ENCODE results near the gene IL1R2. TPM values are rescaled to one million over a fixed set of nuclear protein-coding genes. Genes with fewer than 3 reads are reported as not detected.

The IL1R2 gene
- total and polyA plus RNA-seq, 9 of the 15 experiments (the other 6 are each of a cell fraction or from before 2014, with no cell fraction given): 0.13 TPM; not detected in 8

DNA sequence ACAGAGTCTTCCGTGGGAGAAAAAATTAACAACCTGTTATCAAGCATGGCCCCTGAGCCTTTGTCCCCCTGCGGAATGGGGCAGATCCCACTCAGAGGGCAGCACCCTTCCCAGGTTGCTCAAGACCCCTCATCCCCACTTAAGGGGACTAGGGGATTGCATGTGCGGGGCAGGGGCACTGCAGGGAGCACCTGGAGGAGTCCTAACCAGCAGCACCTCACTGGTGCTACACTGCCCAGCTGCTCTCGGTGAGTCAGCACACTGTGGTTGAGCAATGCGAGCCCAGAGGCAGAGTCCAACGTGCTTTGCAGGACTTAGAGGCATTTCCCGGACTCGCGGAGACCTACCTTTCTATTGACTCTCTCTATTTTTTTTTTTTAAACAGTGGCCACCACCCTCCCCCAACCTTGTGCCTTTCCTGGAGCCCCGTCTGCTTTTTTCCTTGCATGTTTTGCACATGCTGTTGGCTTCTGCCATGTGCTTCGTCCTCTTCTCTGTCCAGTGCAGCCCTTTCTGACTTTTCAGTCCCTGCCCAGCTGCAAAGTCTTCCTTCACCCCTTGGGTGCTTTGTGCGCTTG, 74.0 kb downstream of the IL1R2 start (continued):
- TF ChIP-seq PTBP1 (IDR thresholded peaks at IDR 0.05; ENCODE audit: low read depth, low read length) (no peak), L3MBTL2 (IDR thresholded peaks at IDR 0.05) (peak; percentile 86), KDM1A (IDR thresholded peaks at IDR 0.05) (no peak), POLR2H (tag; IDR thresholded peaks at IDR 0.05; ENCODE audit: low read depth) (no peak), POLR2B (IDR thresholded peaks at IDR 0.05; ENCODE audit: low read depth, partially characterized antibody) (no peak), PURB (CRISPR knock-in tag; IDR thresholded peaks at IDR 0.05; ENCODE audit: low read depth) (no peak), KDM2B (CRISPR knock-in tag; IDR thresholded peaks at IDR 0.05) (no peak), ATF1 (CRISPR knock-in tag; IDR thresholded peaks at IDR 0.05) (no peak), ATF1 (tag; IDR thresholded peaks at IDR 0.05) (0 out of 2 replicates have a peak, but pooled peaks have one; percentile 9), ZBTB17 (CRISPR knock-in tag; IDR thresholded peaks at IDR 0.05) (no peak), CEBPB (tag; IDR thresholded peaks at IDR 0.05) (peak; percentile 98), ELF4 (CRISPR knock-in tag; IDR thresholded peaks at IDR 0.05) (no peak), TCFL5 (CRISPR knock-in tag; conservative IDR thresholded peaks at IDR 0.05) (no peak), ZNF253 (CRISPR knock-in tag; conservative IDR thresholded peaks at IDR 0.05) (no peak), KAT8 (IDR thresholded peaks at IDR 0.05; ENCODE audit: low read depth) (no peak), HNRNPH1 (optimal IDR thresholded peaks at IDR 0.05; ENCODE audit: low read depth, low read length) (no peak), EP300 (IDR thresholded peaks at IDR 0.05; ENCODE audit: low read length) (peak; percentile 4; the same call in 1 of the 2 replicates), ZNF408 (CRISPR knock-in tag; IDR thresholded peaks at IDR 0.05; ENCODE audit: low read depth) (no peak), HDGF (IDR thresholded peaks at IDR 0.05) (peak; percentile 22; the same call in 1 of the 2 replicates)
- TF ChIP-seq, protein P1, sequence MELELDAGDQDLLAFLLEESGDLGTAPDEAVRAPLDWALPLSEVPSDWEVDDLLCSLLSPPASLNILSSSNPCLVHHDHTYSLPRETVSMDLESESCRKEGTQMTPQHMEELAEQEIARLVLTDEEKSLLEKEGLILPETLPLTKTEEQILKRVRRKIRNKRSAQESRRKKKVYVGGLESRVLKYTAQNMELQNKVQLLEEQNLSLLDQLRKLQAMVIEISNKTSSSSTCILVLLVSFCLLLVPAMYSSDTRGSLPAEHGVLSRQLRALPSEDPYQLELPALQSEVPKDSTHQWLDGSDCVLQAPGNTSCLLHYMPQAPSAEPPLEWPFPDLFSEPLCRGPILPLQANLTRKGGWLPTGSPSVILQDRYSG (tag; conservative IDR thresholded peaks at IDR 0.05; ENCODE audit: low read depth): peak; percentile 78
- TF ChIP-seq, protein P2, sequence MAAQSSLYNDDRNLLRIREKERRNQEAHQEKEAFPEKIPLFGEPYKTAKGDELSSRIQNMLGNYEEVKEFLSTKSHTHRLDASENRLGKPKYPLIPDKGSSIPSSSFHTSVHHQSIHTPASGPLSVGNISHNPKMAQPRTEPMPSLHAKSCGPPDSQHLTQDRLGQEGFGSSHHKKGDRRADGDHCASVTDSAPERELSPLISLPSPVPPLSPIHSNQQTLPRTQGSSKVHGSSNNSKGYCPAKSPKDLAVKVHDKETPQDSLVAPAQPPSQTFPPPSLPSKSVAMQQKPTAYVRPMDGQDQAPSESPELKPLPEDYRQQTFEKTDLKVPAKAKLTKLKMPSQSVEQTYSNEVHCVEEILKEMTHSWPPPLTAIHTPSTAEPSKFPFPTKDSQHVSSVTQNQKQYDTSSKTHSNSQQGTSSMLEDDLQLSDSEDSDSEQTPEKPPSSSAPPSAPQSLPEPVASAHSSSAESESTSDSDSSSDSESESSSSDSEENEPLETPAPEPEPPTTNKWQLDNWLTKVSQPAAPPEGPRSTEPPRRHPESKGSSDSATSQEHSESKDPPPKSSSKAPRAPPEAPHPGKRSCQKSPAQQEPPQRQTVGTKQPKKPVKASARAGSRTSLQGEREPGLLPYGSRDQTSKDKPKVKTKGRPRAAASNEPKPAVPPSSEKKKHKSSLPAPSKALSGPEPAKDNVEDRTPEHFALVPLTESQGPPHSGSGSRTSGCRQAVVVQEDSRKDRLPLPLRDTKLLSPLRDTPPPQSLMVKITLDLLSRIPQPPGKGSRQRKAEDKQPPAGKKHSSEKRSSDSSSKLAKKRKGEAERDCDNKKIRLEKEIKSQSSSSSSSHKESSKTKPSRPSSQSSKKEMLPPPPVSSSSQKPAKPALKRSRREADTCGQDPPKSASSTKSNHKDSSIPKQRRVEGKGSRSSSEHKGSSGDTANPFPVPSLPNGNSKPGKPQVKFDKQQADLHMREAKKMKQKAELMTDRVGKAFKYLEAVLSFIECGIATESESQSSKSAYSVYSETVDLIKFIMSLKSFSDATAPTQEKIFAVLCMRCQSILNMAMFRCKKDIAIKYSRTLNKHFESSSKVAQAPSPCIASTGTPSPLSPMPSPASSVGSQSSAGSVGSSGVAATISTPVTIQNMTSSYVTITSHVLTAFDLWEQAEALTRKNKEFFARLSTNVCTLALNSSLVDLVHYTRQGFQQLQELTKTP (IDR thresholded peaks at IDR 0.05; ENCODE audit: low read depth in 1 of 2, partially characterized antibody in 2 of 2): no peak
- TF ChIP-seq, protein P3, sequence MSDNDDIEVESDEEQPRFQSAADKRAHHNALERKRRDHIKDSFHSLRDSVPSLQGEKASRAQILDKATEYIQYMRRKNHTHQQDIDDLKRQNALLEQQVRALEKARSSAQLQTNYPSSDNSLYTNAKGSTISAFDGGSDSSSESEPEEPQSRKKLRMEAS (CRISPR knock-in tag; IDR thresholded peaks at IDR 0.05): peak; percentile 43; the same call in 1 of the 2 replicates
- TF ChIP-seq, protein P4, sequence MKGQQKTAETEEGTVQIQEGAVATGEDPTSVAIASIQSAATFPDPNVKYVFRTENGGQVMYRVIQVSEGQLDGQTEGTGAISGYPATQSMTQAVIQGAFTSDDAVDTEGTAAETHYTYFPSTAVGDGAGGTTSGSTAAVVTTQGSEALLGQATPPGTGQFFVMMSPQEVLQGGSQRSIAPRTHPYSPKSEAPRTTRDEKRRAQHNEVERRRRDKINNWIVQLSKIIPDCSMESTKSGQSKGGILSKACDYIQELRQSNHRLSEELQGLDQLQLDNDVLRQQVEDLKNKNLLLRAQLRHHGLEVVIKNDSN (CRISPR knock-in tag; IDR thresholded peaks at IDR 0.05): no peak
- TF ChIP-seq, protein P5, sequence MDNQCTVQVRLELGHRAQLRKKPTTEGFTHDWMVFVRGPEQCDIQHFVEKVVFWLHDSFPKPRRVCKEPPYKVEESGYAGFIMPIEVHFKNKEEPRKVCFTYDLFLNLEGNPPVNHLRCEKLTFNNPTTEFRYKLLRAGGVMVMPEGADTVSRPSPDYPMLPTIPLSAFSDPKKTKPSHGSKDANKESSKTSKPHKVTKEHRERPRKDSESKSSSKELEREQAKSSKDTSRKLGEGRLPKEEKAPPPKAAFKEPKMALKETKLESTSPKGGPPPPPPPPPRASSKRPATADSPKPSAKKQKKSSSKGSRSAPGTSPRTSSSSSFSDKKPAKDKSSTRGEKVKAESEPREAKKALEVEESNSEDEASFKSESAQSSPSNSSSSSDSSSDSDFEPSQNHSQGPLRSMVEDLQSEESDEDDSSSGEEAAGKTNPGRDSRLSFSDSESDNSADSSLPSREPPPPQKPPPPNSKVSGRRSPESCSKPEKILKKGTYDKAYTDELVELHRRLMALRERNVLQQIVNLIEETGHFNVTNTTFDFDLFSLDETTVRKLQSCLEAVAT (IDR thresholded peaks at IDR 0.05): 0 out of 4 replicates have a peak, but pooled peaks of 1 of the 2 experiments have one; percentile 28

Data from K562 (cell line).